GM19438 (cell line): ENCODE measurements around the gene CPSF3.
"Not testable (repeated sequence)": the region's sequence is repeated elsewhere in the genome, so short reads cannot be mapped to it uniquely, and the experiment has no call there.

Experiments
- ATAC-seq: cut with Tn5 transposase; IDR thresholded peaks from one replicate; pipeline ENCODE4 v1.9.1; 2021; ENCODE audit warnings: low read depth; ENCODE audit not compliant: unreplicated experiment

Gene CPSF3

GRCh38 chr2:9392898-9393765, 30.3 kb upstream of the CPSF3 start:
- ATAC-seq: no peak

- no peak for ATAC-seq
Observed at GRCh38 chr2:9394816-9395215, 28.6 kb upstream of the CPSF3 start.

- ATAC-seq: no peak
Observed at GRCh38 chr2:9397201-9397600, 26.3 kb upstream of the CPSF3 start.

GRCh38 chr2:9398251-9398650, 25.2 kb upstream of the CPSF3 start:
- not testable (repeated sequence) for ATAC-seq

GRCh38 chr2:9398881-9399780, 24.3 kb upstream of the CPSF3 start:
- no peak for ATAC-seq

GRCh38 chr2:9400268-9401058, 23.0 kb upstream of the CPSF3 start:
- ATAC-seq: no peak

- ATAC-seq: no peak
Observed at GRCh38 chr2:9401059-9401547, 22.4 kb upstream of the CPSF3 start.

GRCh38 chr2:9401646-9402371, 21.6 kb upstream of the CPSF3 start:
- ATAC-seq: no peak

- no peak for ATAC-seq
Observed at GRCh38 chr2:9403924-9404323, 19.5 kb upstream of the CPSF3 start.

GRCh38 chr2:9404451-9404850, 19.0 kb upstream of the CPSF3 start:
- ATAC-seq: no peak

GRCh38 chr2:9405636-9406035, 17.8 kb upstream of the CPSF3 start:
- no peak for ATAC-seq

- ATAC-seq: no peak
Observed at GRCh38 chr2:9406529-9407362, 16.7 kb upstream of the CPSF3 start.

- ATAC-seq: no peak
Observed at GRCh38 chr2:9407363-9407811, 16.1 kb upstream of the CPSF3 start.

- no peak for ATAC-seq
Observed at GRCh38 chr2:9408641-9409151, 14.8 kb upstream of the CPSF3 start.

GRCh38 chr2:9410108-9410507, 13.3 kb upstream of the CPSF3 start:
- no peak for ATAC-seq

- no peak for ATAC-seq
Observed at GRCh38 chr2:9412781-9413180, 10.7 kb upstream of the CPSF3 start.

GRCh38 chr2:9415516-9416169, 7.8 kb upstream of the CPSF3 start:
- no peak for ATAC-seq

- ATAC-seq: no peak
Observed at GRCh38 chr2:9416267-9416961, 7.0 kb upstream of the CPSF3 start.
